HUES64 (cell line): ENCODE measurements around the gene LRRC74B.
"Not testable (repeated sequence)": the region's sequence is repeated elsewhere in the genome, so short reads cannot be mapped to it uniquely, and the experiment has no call there.

ENCODE experiments used
- H3K27ac ChIP-seq: 2 replicates; pipeline ENCODE4 v1.7.0; 2013; ENCODE audit warnings: low read depth, low read length, inconsistent platforms
- H3K27me3 ChIP-seq: 2 replicates; pipeline ENCODE4 v1.6.1; 2013; ENCODE audit warnings: mild to moderate bottlenecking, low read length; ENCODE audit not compliant: insufficient read depth
- H3K36me3 ChIP-seq: 2 replicates; pipeline ENCODE4 v1.6.1; 2013; ENCODE audit warnings: mild to moderate bottlenecking, low read length; ENCODE audit not compliant: insufficient read depth
- H3K4me1 ChIP-seq: 2 replicates; pipeline ENCODE4 v1.6.1; 2013; ENCODE audit warnings: mild to moderate bottlenecking, low read length, moderate library complexity; ENCODE audit not compliant: insufficient read depth
- H3K4me3 ChIP-seq: 2 replicates; pipeline ENCODE4 v1.5.1; 2013; ENCODE audit warnings: mild to moderate bottlenecking, low read length, moderate library complexity
- H3K9ac ChIP-seq: 2 replicates; pipeline ENCODE4 v1.6.1; 2013; ENCODE audit warnings: mild to moderate bottlenecking, low read depth, low read length
- H3K9me3 ChIP-seq: 2 replicates; pipeline ENCODE4 v1.6.1; 2013; ENCODE audit warnings: low read depth, low read length; ENCODE audit not compliant: insufficient read depth
- WGBS: fragments of 150-250, 120-280 bp; methylation state at CpG from one replicate; pipeline ENCODE4 v1.1.7; 2013; ENCODE audit warnings: missing lambda C conversion rate; 5-methylcytosine and 5-hydroxymethylcytosine counted together

The LRRC74B gene

GRCh38 chr22:21001601-21002325, 44.0 kb upstream of the LRRC74B start, which contains the start of gene THAP7:
THAP7 (minus strand) TSS chr22:21002118; CDS start chr22:21001911, 207 bp downstream.
- Histone ChIP-seq H3K9ac (peak within 1 kb of the TSS; percentile 95), H3K36me3 (peaks cover 20% of the 10 kb centered on the region), H3K27ac (peak within 1 kb of the TSS; percentile 90), H3K9me3 (no peaks in the 10 kb centered on the region), H3K27me3 (no peaks in the 10 kb centered on the region), H3K4me3 (peak within 1 kb of the TSS; percentile 100), H3K4me1 (no peaks in the 10 kb centered on the region)
- under 1% methylated on average over 83 of the region's 83 CpGs for WGBS

- WGBS, result 85% methylated on average over 4 of the region's 4 CpGs
- Histone ChIP-seq H3K27me3 (no peaks in the 10 kb centered on the region), H3K4me3 (no peak overlapping the region), H3K9ac (no peak overlapping the region), H3K27ac (no peak overlapping the region), H3K36me3 (peaks cover 21% of the 10 kb centered on the region), H3K9me3 (no peaks in the 10 kb centered on the region), H3K4me1 (no peaks in the 10 kb centered on the region)
These were observed 42.0 kb upstream of the LRRC74B start for GRCh38 chr22:21003782-21004181.

GRCh38 chr22:21009208-21009607, 36.5 kb upstream of the LRRC74B start:
- H3K9me3 ChIP-seq, H3K36me3 ChIP-seq, H3K27ac ChIP-seq, H3K9ac ChIP-seq, H3K27me3 ChIP-seq, H3K4me3 ChIP-seq: not testable (repeated sequence)
- 87% methylated on average over 13 of the region's 13 CpGs for WGBS
- peaks cover 12% of the 10 kb centered on the region for H3K4me1 ChIP-seq

GRCh38 chr22:21009638-21010425, 35.9 kb upstream of the LRRC74B start:
- no peak overlapping the region for H3K9ac ChIP-seq
- no peaks in the 10 kb centered on the region for H3K9me3 ChIP-seq
- H3K27ac ChIP-seq, result peak overlapping the region; percentile 63; the same call in 1 of the 2 replicates
- peaks cover 13% of the 10 kb centered on the region for H3K4me1 ChIP-seq
- 0 out of 2 replicates have a peak, but pooled peaks cover 5% of the 10 kb centered on the region for H3K36me3 ChIP-seq
- no peak overlapping the region for H3K4me3 ChIP-seq
- 73% methylated on average over 10 of the region's 10 CpGs for WGBS
- no peaks in the 10 kb centered on the region for H3K27me3 ChIP-seq

- H3K27me3 ChIP-seq, result no peaks in the 10 kb centered on the region
- no peaks in the 10 kb centered on the region for H3K9me3 ChIP-seq
- H3K4me1 ChIP-seq, result peaks cover 18% of the 10 kb centered on the region
- H3K4me3 ChIP-seq, result no peak overlapping the region
- peak overlapping the region; percentile 63; the same call in 1 of the 2 replicates for H3K27ac ChIP-seq
- 75% methylated on average over 3 of the region's 3 CpGs for WGBS
- H3K9ac ChIP-seq, result no peak overlapping the region
- 0 out of 2 replicates have a peak, but pooled peaks cover 5% of the 10 kb centered on the region for H3K36me3 ChIP-seq
These were observed 35.2 kb upstream of the LRRC74B start for GRCh38 chr22:21010426-21011113.

GRCh38 chr22:21012446-21013407, 33.0 kb upstream of the LRRC74B start:
- WGBS, result 90% methylated on average over 14 of the region's 14 CpGs
- Histone ChIP-seq H3K36me3 (0 out of 2 replicates have a peak, but pooled peaks cover 5% of the 10 kb centered on the region), H3K27ac (no peak overlapping the region), H3K9ac (no peak overlapping the region), H3K9me3 (no peaks in the 10 kb centered on the region), H3K4me3 (peak overlapping the region; percentile 73), H3K4me1 (peaks cover 18% of the 10 kb centered on the region), H3K27me3 (no peaks in the 10 kb centered on the region)

GRCh38 chr22:21013657-21014201, 32.0 kb upstream of the LRRC74B start:
- 0 out of 2 replicates have a peak, but pooled peaks cover 3% of the 10 kb centered on the region for H3K36me3 ChIP-seq
- no peaks in the 10 kb centered on the region for H3K27me3 ChIP-seq
- H3K4me1 ChIP-seq, result peaks cover 18% of the 10 kb centered on the region
- 2% methylated on average over 23 of the region's 24 CpGs for WGBS
- peak overlapping the region; percentile 73 for H3K4me3 ChIP-seq
- no peaks in the 10 kb centered on the region for H3K9me3 ChIP-seq
- H3K27ac ChIP-seq, result peak overlapping the region; percentile 62; the same call in 1 of the 2 replicates
- peak overlapping the region; percentile 46; the same call in 1 of the 2 replicates for H3K9ac ChIP-seq

GRCh38 chr22:21014202-21014725, 31.5 kb upstream of the LRRC74B start:
- Histone ChIP-seq H3K4me1 (peaks cover 18% of the 10 kb centered on the region), H3K9ac (peak overlapping the region; percentile 46; the same call in 1 of the 2 replicates), H3K27me3 (no peaks in the 10 kb centered on the region), H3K27ac (peak overlapping the region; percentile 62; the same call in 1 of the 2 replicates), H3K4me3 (peak overlapping the region; percentile 73), H3K9me3 (no peaks in the 10 kb centered on the region), H3K36me3 (no peaks in the 10 kb centered on the region)
- whole genome bisulfite sequencing, result 2% methylated on average over 40 of the region's 40 CpGs

- H3K4me3 ChIP-seq, result peak within 1 kb of the TSS; percentile 73
- 44% methylated on average over 12 of the region's 12 CpGs for WGBS
- H3K9ac ChIP-seq, result peak within 1 kb of the TSS; percentile 46; the same call in 1 of the 2 replicates
- peak within 1 kb of the TSS; percentile 62 for H3K27ac ChIP-seq
- H3K4me1 ChIP-seq, result peaks cover 15% of the 10 kb centered on the region
- H3K27me3 ChIP-seq, result no peaks in the 10 kb centered on the region
- H3K9me3 ChIP-seq, result no peaks in the 10 kb centered on the region
- H3K36me3 ChIP-seq, result no peaks in the 10 kb centered on the region
These were observed 30.9 kb upstream of the LRRC74B start, which contains the start of gene P2RX6 for GRCh38 chr22:21014726-21015465. P2RX6 (plus strand) TSS chr22:21015165; CDS start chr22:21015175, 10 bp downstream.
